Esophagus mucosa (tissue), 1 donor: Measurements from ENCODE around the gene PRR36. TPM values are rescaled to one million over a fixed set of nuclear protein-coding genes. Genes with fewer than 3 reads are reported as not detected.
"Not testable (repeated sequence)": the region's sequence is repeated elsewhere in the genome, so short reads cannot be mapped to it uniquely, and the experiment has no call there.

Experiments used
- ATAC-seq: fragments of 200-7000 bp; cut with Tn5 transposase; one replicate; pipeline ENCODE4 v1.9.1; 2020
- total RNA-seq: library from RNA; stranded (reverse); gene quantifications from one replicate; pipeline ENCODE4 v1.2.4, GENCODE V29; 2023
- donor health status: DM: yes; HTN: yes; CAD: no.

The PRR36 gene
- total RNA-seq, 1 donor from 2014 or later = 0.04 TPM

DNA sequence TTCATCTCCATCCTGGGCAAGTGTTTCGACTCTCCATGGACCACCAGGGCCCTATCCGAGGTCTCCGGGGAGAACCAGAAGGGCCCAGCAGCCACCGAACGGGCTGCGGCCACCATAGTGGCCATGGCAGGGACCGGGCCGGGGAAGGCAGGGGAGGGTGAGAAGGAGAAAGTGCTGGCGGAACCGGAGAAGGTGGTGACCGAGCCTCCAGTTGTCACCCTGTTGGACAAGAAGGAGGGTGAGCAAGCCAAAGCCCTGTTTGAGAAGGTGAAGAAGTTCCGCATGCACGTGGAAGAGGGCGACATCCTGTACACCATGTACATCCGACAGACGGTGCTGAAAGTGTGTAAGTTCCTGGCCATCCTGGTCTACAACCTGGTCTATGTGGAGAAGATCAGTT lies 24.8 kb upstream of the PRR36 start:
- ATAC-seq = no peak

DNA sequence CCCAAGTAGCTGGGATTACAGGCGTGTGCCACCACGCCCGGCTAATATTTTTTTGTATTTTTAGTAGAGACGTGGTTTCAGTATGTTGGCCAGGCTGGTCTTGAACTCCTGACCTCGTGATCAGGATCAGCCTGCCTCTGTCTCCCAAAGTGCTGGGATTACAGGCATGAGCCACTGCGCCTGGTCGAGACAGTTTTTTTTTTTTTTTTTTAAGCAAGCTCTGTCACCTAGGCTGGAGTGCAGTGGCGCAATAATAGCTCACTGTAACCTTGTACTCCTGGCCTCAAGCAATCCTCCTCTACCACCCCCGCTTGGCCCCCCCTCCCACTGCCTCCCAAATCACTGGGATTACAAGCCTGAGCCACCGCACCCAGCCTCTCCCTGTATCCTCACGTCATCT lies 23.1 kb upstream of the PRR36 start:
- ATAC-seq = peak; percentile 66

DNA sequence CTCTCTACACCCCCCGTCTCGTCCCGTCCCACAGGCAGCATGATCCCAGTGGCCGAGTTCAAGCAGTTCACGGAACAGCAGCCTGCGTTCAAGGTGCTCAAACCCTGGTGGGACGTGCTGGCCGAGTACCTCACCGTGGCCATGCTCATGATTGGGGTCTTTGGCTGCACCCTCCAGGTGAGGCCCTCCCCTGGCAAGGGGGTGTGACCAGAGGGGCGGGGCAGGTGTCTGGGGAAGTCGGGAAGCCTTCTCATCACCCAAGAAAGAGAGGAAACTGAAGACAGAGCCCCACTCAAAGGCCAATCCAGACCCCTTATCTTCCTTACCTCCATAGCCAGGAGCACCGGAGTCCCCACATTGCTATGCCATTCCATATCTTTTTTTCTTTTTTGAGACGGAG lies 21.4 kb upstream of the PRR36 start:
- no peak for ATAC-seq

DNA sequence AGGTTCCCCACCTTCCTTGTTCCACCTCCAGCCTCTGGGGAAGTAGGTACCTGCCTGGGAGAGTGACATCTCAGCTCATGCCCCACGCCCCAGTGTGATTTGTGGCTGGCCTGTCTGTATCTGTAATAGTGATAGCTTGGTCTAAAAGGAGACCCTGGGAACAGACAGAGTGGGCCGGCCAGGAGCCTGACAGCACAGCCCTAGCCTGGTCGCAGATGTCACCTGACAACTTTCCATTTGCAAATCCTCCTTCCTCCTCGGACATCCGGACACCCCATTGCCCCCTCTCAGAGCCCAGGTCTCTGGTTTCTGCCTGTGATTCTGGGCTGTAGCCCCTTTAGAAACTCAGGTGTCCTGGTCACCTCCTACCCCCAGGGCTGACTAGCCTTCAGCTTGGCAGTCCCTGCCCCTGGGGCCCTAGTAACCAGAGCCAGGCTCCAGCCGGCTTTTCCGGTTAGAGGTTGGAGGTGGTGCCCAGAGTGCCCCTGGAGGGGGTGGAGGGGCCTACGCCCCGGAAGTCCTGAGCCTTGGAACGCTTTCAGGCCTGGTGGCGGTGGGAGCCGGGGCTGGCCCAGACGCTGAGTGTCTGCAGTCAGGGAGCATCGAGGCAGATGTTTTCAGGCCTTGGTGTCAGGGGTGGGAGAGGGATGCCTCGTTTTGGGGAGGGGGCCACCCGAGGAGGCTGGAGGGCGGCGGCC lies 20.6 kb upstream of the PRR36 start:
- ATAC-seq = peak; percentile 78

DNA sequence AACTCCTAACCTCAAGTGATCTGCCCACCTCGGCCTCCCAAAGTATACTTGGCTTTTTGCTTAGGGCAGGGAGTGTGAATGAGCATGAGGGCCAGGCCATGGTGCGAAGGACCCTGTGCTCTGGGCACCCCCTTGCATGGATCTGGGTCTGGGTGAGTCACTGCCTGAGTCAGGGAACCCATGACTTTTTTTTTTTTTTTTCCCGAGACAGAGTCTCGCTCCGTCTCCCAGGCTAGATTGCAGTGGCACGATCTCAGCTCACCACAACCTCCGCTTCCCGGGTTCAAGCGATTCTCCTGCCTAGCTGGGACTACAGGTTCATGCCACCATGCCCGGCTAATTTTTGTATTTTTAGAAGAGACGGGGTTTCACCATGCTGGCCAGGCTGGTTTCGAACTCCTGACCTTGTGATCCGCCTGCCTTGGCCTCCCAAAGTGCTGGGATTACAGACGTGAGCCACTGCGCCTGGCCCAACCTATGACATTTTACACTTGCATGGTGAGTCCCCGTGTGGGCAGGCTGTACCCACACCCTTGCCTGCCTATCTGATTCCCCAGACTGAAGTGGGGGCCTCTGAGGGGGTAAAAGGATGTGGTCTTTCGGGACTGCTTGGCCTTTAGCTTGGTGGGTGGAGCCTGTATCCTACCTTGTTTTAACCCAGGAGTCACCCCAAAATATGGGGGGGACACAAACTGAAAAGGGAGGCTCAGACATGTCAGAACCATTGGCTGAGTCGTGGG lies 19.3 kb upstream of the PRR36 start:
- not testable (repeated sequence) for ATAC-seq

DNA sequence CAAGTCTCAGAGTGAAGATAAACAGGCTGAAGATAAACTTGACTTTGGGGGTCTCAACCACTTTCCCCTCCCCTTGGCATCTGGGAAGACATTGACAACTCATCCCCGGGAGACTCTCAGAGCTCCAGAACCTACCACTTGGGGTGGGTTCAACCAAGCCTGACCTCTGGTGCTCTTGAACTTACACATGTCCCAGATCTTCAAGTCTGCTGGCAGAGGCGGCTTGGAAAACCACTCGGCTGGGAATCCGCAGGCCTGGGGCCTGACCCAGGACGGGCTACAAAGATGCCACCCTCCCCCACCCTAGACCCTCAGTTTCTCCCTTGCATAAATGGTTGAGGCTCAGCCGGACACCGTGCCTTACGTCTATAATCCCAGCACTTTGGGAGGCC lies 14.6 kb upstream of the PRR36 start:
- peak; percentile 11 for ATAC-seq

DNA sequence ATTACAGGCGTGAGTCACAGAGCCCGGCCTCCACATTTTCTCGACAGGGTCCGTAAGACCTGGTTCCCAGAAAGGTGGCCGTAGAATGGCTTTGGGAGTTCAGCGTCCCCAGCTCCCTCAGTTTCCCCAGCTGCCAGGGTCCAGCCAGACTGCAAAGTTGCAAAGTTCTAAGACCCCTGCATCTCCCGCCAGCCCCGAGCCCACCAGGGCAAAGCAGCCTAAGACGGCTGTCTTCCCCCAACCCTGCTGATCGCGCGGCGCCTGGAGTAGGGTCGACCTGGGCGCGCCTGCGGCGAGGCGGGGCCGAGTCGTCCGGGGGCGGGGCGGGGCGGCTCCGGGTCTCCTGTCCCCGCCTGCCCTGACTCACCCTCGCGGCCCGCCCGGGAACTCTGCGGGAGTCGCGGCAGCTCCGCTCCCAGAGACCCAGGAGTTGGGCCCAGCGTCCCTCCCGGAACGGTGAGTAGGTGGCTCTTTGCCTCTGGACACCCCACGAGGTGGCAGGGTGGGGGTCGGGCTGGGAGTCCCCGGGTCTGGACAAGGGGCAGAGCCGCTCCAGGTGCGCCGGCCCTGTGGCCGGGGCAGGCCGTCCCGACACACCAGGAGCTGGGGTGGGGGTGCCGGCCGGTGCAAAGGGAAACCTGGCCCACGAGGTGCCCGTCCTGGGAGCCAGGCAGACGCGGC lies 14.1 kb upstream of the PRR36 start, which contains the start of gene LRRC8E:
LRRC8E (plus strand) TSS at position 366 of the 681 bp plus-strand sequence. CDS start 7,094 bp downstream, outside the sequence.
- peak; percentile 90 for ATAC-seq

DNA sequence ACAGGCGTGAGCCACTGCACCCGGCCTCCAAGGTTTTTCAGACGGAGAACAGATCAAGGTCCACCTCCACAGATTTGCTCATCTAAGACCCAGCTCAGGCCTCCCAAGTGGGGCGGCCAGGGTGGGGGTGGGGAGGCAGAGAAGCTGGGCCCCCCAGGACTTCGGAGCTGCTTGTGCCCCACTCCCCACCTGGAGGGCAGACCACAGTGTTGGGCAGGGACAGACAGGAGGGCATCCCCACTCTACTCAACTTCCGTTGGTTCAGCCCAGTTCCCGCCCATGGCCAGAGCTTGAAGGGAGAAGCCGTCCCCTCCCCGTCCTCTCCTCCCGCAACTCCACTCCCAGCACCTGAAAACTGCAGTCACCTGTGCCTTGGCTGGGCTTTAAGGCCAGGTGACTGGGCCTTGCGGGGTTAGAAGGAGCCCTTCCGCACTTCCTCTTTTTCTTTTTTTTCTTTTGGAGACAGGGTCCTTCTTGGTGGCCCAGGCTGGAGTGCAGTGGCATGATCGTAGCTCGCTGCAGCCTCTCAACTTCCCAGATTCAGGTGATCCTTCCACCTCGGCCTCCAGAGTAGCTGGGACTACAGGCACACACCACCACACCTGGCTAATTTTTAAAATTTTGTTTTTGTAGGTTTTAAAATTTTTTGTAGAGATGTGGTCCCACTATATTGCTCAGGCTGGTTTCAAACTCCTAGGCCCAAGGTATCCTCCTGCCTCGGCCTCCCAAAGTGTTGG lies 13.4 kb upstream of the PRR36 start:
- no peak for ATAC-seq

DNA sequence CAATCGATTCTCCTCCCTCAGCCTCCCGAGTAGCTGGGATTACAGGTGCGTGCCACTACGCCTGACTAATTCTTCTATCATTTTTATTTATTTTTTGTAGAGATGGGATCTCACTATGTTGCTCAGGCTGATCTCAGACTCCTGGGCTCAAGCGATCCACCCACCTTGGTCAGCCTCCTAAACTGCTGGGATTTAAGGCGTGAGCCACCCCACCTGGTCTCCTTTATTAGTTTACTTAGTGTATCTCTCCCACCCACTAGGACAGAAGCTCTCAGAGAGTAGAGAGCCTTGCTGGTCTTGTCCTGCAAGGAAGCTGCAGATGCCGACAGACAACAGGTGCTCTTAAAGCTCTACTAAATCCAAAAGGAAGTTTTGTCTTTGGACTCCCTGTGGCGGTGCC lies 11.6 kb upstream of the PRR36 start:
- no peak for ATAC-seq

DNA sequence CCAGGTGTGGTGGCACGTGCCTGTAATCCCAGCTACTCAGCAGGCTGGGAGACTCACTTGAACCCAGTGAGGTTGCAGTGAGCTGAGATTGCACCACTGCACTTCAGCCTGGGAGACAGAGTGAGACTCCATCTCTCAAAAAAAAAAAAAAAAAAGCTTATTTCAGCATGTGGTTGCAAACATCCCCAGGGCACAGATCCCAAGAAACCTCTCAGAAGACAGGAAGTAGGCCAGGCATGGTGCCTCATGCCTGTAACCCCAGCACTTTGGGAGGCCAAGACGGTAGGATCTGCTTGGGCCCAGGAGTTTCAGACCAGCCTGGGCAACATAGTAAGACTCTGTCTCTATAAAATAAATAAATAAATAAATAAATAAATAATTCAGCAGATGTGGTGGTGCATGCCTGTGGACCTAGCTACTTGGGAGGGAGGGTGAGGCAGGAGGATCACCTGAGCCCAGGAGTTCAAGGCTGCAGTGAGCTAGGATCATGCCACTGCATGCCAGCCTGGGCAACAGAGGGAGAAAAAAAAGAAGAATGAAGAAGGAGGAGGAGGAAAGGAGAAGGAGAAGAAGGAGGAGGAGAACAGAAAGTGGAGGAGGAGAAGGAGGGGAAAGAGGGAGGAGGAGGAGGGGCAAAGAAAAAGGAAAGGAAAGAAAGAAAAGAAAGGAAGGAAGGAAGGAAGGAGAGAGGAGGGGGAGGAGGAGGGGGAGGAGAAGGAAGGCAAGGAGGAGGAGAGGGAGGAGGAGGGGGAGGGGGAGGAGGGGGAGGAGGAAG lies 9.8 kb upstream of the PRR36 start:
- no peak for ATAC-seq

DNA sequence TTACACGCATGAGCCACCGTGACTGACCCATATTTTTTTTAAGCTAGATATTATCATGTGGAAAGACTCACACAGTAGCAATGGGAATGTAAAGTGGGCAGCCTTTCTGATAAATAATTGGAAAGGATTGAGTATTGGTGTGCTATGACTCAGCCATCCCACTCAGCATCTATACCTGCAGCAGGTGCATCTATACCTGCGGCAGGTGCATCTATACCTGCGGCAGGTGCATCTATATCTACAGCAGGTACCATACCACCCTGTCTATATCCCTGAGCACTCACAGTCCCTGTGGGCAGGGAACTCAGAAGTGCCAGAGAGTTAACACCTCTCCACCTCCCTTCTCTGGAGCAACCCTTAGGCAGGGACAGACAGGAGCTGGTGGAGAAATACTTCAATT lies 8.9 kb upstream of the PRR36 start:
- ATAC-seq = no peak

DNA sequence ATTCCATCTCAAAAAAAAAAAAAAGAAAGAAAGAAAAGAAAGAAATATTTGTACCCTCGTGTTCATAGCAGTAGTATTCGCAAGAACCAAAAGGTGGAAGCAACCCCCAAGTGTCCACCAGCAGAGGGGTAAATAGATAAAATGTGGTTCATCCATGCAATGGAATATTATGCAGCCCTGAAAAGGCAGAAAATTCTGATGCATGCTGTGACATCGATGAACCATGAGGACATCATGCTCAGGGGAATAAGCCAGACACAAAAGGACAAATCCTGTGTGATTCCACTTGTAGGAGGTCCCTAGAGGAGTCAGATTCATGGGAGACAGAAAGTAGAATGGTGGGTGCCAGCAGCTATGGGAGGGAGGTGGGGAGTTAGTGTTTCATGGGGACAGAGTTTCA lies 7.7 kb upstream of the PRR36 start:
- no peak for ATAC-seq

DNA sequence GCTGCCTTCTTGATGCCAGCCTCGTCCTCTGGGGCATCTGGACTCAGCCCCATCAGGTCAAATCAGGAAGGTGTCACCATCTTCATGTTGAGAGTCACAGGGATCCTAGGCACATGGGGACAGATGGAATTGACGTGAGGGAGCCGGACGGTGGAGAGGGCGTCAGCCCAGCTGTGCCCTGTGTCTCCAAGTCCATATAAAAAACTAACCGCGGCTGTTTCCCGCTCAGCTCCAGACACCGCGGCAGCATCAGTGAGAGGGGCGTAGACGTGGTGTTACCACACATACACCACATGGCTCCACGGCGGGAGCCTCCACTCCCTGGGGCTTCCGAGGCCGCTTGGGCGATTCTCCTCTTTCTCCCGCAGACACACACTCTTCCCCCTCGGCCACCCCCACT lies 5.6 kb upstream of the PRR36 start:
- no peak for ATAC-seq

DNA sequence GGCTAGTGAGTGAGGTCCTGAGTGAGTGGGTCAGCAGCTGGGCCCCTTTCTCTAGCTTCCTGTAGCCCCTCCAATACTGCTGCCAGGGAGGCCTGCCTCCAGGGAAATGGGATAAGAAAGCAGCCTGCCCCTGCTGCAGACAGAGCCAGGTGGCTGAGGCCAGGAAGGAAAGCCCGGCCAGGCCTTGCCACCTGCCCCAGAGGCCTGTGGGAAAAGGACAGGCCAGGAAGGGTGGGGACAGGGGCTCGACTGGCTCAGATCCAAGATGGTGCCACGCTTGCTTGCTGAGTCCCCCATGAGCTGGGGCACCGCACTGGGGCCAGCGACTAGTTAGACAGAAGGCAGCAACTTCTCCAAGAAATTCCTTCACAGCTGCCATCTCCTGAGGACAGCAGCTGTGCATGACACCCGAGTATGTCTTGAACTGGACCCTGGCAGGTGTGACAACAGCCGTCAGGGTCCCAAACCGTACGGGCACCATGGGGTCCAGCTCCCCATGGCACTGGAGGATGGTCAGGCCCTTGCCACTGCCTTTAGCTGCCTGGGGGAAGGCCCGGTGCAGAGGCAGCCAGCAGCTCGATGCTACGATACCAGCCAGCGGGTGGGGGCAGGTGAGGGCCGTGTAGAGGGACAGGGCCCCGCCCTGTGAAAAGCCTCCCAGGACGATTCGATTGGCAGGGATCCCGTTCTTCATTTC lies 5.1 kb upstream of the PRR36 start:
- ATAC-seq = no peak

DNA sequence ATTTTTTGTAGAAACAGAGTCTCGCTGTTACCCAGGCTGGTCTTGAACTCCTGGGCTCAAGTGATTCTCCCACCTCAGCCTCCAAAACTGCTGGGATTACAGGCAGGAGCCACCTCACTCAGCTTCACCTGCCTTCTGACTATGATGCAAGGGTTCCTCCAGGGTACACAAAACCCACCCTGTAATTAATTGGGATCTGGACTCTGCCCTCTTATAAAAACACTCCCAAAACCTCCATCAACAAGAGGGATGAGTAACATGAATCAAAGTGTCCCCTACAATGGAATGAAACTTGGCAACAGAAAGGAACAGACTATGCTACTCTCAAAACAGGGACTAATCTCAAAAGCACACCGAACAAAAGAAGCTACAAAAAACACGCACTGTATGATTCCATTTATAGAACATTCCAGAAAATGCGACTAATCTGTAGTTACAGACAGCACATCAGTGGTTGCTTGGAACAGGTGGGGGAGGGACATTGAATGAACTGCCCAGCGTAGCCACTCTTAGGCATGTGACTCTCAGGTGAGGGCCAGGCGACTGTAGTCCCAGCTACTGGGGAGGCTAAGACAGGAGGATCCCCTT lies 3.2 kb upstream of the PRR36 start:
- ATAC-seq = no peak

DNA sequence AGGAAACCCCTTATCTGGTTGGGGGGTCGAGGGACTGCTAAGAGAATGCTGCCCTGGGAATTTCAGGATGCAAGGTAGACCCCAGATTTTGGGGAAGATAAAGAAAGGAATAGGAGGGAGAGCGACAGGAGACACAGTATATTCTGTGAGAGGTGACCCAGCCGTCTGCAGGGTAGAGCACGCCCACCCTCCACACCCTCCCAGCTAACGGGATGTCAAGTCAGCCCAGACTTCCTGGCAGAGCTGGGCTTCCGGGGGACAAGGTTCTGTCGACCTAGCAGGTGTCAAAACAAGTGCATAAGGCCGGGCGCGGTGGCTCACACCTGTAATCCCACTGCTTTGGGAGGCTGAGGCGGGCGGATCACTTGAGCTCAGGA lies 695 bp upstream of the PRR36 start:
- no peak for ATAC-seq

DNA sequence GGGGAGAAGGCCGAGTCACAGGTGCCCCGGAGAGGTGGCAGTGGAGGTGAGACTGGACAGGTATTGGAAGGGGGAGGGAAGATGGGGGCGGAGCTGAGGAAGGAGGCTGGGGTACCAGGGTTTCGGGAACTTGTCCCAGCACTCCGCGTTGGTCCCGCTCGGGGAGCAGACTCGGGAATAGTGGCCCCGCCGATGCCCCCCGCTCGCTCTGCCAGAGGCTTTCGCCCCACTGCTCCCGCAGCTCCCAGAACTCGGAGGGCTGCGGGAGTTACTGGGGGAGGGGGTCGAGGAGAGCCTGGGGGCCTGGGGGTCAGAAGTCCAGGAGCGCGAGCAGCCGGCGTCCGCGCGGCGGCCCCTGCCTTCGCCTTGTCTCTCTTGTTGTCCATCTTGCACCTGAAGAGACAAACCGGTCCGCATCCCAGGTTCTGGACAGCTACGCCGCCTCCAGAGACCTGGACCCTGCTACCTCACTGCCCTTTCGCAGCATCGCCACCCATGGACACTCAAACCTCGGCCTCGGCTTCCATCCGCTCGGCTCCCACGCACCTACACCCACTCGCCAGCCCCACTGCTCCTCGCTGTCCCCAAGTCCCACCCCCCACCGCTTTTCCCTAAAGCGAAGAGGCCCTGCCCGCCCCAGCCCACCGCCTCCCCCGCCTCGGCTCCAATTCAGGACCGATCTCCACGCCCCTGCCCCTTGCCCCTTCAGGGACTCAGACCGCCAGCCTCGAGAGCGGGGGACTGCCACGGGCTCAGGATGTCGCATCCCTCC lies 700 bp downstream of the PRR36 start:
- no peak for ATAC-seq

DNA sequence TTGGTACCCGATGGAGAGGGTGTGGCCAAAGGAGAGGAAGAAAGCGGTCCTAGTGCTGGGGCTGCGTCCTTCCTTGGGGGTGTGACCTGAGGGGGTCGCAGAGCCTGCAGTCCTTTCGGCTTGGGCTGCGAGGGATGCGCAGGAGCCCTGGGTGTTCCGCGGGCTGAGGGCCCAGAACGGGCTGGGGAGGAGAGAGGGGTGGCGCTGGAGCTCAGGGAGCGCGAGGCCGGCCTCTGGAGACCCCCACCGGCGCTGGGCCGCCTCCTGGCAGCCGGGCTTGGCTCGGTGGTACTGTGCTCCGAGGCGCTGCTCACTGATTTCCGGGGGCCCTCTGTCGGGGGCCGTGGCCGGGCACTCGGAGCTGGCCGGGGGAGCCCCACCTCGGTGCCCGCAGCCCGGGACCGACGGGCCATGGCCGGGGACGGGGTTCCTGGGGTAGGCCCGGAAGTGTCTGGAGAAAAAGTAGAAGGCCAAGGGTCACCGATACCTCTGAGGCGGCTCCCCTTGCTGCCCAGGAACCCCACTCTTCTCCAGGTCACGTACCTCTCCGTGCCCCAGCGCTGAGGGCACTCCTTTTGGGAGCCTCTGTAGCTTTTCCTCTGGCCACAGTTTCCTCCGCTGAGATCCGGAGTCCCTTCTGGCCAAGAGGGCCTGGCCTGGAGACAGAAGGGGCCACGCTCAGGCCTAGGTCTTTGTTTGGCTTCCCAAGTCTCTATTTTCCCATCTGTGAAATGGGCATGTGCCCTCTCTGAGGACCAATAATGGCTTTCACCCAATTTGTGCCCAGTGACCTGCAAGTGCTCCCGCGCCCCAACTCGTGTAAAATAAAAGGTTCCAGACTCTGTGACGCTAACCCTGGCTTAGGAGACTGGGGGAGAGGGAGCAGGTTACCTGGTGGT lies 1.6 kb downstream of the PRR36 start:
- ATAC-seq = no peak
